Suppressor macrophage treated with lipopolysaccharide for 4 hours (primary cell): Measurements from ENCODE around the gene JPT2.

Source experiments
- DNase-seq: peaks from one replicate; pipeline ENCODE4 v3.0.0-alpha.2; 2020

The JPT2 gene

GRCh38 chr16:1740781-1741490, 62.9 kb downstream of the JPT2 start:
- DNase-seq = no peak

- no peak for DNase-seq
Measured at GRCh38 chr16:1741553-1742165, 63.6 kb downstream of the JPT2 start.

- DNase-seq = no peak
Measured at GRCh38 chr16:1743376-1744337, 65.6 kb downstream of the JPT2 start.

- DNase-seq = no peak
Measured at GRCh38 chr16:1744338-1744840, 66.3 kb downstream of the JPT2 start.

- no peak for DNase-seq
Measured at GRCh38 chr16:1745181-1745899, 67.3 kb downstream of the JPT2 start.

- no peak for DNase-seq
Measured at GRCh38 chr16:1745900-1746692, 68.0 kb downstream of the JPT2 start.

- no peak for DNase-seq
Measured at GRCh38 chr16:1746693-1747195, 68.7 kb downstream of the JPT2 start.

- no peak for DNase-seq
Measured at GRCh38 chr16:1747934-1748333, 69.9 kb downstream of the JPT2 start.

- DNase-seq = no peak
Measured at GRCh38 chr16:1749152-1750117, 71.4 kb downstream of the JPT2 start.
